Ectodermal cell (in vitro differentiated cells): ENCODE data around the gene TMSB15C.
"Not testable (repeated sequence)": the region's sequence is repeated elsewhere in the genome, so short reads cannot be mapped to it uniquely, and the experiment has no call there.

Experiments used
- H3K27ac ChIP-seq: 2 replicates; pipeline ENCODE4 v1.7.0; 2013; ENCODE audit warnings: mild to moderate bottlenecking, low read depth, low read length; ENCODE audit not compliant: insufficient read depth, poor library complexity, severe bottlenecking
- H3K27me3 ChIP-seq: 2 replicates; pipeline ENCODE4 v1.7.0; 2013; ENCODE audit warnings: mild to moderate bottlenecking, low read length; ENCODE audit not compliant: insufficient read depth, control insufficient read depth, poor library complexity, severe bottlenecking
- H3K36me3 ChIP-seq: one replicate; pipeline ENCODE4 v1.7.0; 2013; ENCODE audit warnings: low read length; ENCODE audit not compliant: control insufficient read depth, insufficient read depth
- H3K4me1 ChIP-seq: one replicate; pipeline ENCODE4 v1.7.0; 2013; ENCODE audit warnings: low read length; ENCODE audit not compliant: control insufficient read depth, insufficient read depth
- H3K4me3 ChIP-seq: 2 replicates; pipeline ENCODE4 v1.7.0; 2013; ENCODE audit warnings: low read depth, low read length, control low read depth; ENCODE audit not compliant: insufficient read depth
- H3K9me3 ChIP-seq: 2 replicates; pipeline ENCODE4 v1.7.0; 2013; ENCODE audit warnings: mild to moderate bottlenecking, low read length, moderate library complexity; ENCODE audit not compliant: control insufficient read depth
- WGBS, 2 experiments: methylation state at CpG; one replicate each; pipeline ENCODE4 v1.1.7; 2013; ENCODE audit warnings: missing lambda C conversion rate in 2 of 2; 5-methylcytosine and 5-hydroxymethylcytosine counted together

The TMSB15C gene

GRCh38 chrX:104104676-104105075 is 28.6 kb upstream of the TMSB15C start:
- H3K27me3 ChIP-seq = no peaks in the 10 kb centered on the region
- H3K4me3 ChIP-seq = no peak overlapping the region
- WGBS, 2 experiments = 90 to 93% methylated on average over 10 of the region's 10 CpGs
- no peaks in the 10 kb centered on the region for H3K4me1 ChIP-seq
- H3K27ac ChIP-seq = no peak overlapping the region
- no peaks in the 10 kb centered on the region for H3K9me3 ChIP-seq
- no peaks in the 10 kb centered on the region for H3K36me3 ChIP-seq

DNA sequence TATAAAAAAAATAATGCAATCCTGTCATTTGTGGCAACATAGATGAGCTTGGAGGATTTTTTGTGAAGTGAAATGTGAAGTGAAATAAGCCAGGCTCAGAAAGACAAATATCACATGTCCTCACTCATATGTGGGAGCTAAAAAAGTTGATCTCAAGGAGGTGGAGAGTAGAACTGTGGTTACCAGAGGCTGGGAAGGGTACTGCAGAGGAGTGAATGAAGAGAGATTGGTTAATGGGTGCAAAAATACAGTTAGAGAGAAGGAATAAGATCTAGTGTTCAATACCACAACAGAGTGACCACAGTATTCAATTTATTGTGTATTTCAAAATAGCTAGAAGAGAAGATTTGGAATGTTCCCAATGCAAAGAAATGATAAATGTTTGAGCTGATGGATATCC is 22.9 kb upstream of the TMSB15C start:
- no peak overlapping the region for H3K27ac ChIP-seq
- H3K36me3 ChIP-seq = no peaks in the 10 kb centered on the region
- H3K4me1 ChIP-seq = no peaks in the 10 kb centered on the region
- no peak overlapping the region for H3K4me3 ChIP-seq
- H3K9me3 ChIP-seq = no peaks in the 10 kb centered on the region
- no peaks in the 10 kb centered on the region for H3K27me3 ChIP-seq

- WGBS, 2 experiments = 0 to 10% methylated on average over 1 to 3 of the region's 4 CpGs
Measured at GRCh38 chrX:104098151-104098808, 22.2 kb upstream of the TMSB15C start.

GRCh38 chrX:104085919-104086318 is 9.9 kb upstream of the TMSB15C start:
- no peak overlapping the region for H3K4me3 ChIP-seq
- no peaks in the 10 kb centered on the region for H3K27me3 ChIP-seq
- no peaks in the 10 kb centered on the region for H3K9me3 ChIP-seq
- no peak overlapping the region for H3K27ac ChIP-seq
- H3K4me1 ChIP-seq = no peaks in the 10 kb centered on the region
- H3K36me3 ChIP-seq = no peaks in the 10 kb centered on the region
- 89 to 93% methylated on average over 7 of the region's 7 CpGs for WGBS, 2 experiments

More at GRCh38 chrX:104098151-104098808, 22.2 kb upstream of the TMSB15C start:
- Histone ChIP-seq H3K27ac (no peak overlapping the region), H3K4me1 (no peaks in the 10 kb centered on the region), H3K36me3 (no peaks in the 10 kb centered on the region), H3K9me3 (no peaks in the 10 kb centered on the region), H3K4me3 (no peak overlapping the region), H3K27me3 (no peaks in the 10 kb centered on the region)

- 93% methylated on average over 7 of the region's 7 CpGs for WGBS, 2 experiments
Measured at GRCh38 chrX:104085477-104085876, 9.4 kb upstream of the TMSB15C start.

DNA sequence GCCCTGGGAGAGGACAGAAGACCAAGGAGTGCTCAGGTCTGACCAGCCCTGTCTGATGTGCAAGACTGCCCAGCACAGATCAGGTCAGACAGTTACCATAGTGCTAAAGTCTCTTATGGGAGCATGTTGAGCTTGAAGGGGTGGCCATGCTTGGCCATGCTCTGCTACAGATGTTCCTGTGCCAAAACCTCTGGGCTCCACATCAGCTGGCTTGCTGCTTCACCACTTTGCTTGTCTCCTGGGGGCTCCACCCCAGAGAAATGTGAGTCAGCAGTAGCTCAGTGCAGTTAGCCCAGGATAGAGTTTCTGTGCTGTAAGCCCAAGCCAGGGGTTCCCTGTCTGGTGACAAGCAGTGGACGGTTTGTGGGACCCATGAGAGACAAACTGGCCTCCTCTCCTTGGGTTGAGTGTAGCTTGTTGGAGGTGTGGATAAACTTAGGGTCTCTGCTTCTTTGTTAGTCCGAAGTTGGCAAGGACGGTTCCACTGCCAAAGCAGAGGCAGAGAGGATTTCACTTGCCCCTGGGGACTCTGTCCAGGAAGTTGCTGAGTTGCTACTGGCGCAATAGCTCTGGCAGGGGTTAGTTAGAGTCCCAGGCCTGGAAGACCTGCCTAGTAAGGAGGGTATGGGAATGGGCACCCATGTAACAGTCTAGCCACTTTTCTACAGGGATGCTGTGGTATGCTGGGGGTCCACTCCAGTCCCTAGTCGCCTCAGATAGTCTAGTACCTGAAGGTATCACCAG is 8.7 kb upstream of the TMSB15C start:
- Histone ChIP-seq H3K4me3 (no peak overlapping the region), H3K4me1 (no peaks in the 10 kb centered on the region), H3K27me3 (no peaks in the 10 kb centered on the region), H3K27ac (no peak overlapping the region), H3K36me3 (no peaks in the 10 kb centered on the region), H3K9me3 (no peaks in the 10 kb centered on the region)
- WGBS, 2 experiments = 93% methylated on average over 5 of the region's 5 CpGs

More at GRCh38 chrX:104085477-104085876, 9.4 kb upstream of the TMSB15C start:
- no peak overlapping the region for H3K27ac ChIP-seq
- H3K9me3 ChIP-seq = no peaks in the 10 kb centered on the region
- H3K27me3 ChIP-seq = no peaks in the 10 kb centered on the region
- no peaks in the 10 kb centered on the region for H3K4me1 ChIP-seq
- no peaks in the 10 kb centered on the region for H3K36me3 ChIP-seq
- no peak overlapping the region for H3K4me3 ChIP-seq

GRCh38 chrX:104084063-104084462 is 8.0 kb upstream of the TMSB15C start:
- 90 to 93% methylated on average over 4 of the region's 4 CpGs for whole genome bisulfite sequencing, 2 experiments
- Histone ChIP-seq H3K27ac (no peak overlapping the region), H3K4me1 (no peaks in the 10 kb centered on the region), H3K9me3 (no peaks in the 10 kb centered on the region), H3K27me3 (no peaks in the 10 kb centered on the region), H3K36me3 (no peaks in the 10 kb centered on the region), H3K4me3 (no peak overlapping the region)

- H3K4me1 ChIP-seq, H3K27me3 ChIP-seq, H3K4me3 ChIP-seq, H3K9me3 ChIP-seq, H3K27ac ChIP-seq, H3K36me3 ChIP-seq: not testable (repeated sequence)
- no CpG with 5 or more reads among the region's 6 CpGs for WGBS, 2 experiments
Measured at GRCh38 chrX:104077854-104078253, 1.8 kb upstream of the TMSB15C start.

- H3K36me3 ChIP-seq, H3K4me1 ChIP-seq, H3K27ac ChIP-seq, H3K9me3 ChIP-seq, H3K27me3 ChIP-seq, H3K4me3 ChIP-seq: not testable (repeated sequence)
- WGBS, 2 experiments = 100% methylated on average over 5 of the region's 18 CpGs
Measured at GRCh38 chrX:104062636-104063035, 13.4 kb downstream of the TMSB15C start.

DNA sequence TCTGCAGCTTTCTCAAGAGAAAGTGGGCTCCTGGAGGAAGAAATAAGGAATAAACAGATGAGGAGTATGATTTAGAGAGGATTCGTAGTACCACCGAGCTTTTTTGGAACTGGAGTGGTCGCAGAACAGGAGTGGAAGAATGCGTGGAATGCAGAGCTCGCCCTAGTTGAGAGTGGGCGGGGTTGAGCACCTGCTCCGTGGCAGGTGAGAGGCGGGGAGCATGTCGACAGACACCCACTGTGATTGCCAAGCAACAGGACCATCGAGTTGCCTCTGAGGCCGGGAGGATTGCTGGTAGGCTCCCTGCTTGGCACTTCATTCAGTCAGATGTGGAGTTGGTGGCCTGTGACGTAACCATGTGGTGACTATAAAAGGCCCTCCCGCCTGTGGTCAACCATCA is 21.1 kb downstream of the TMSB15C start:
- H3K4me3 ChIP-seq, H3K27me3 ChIP-seq, H3K36me3 ChIP-seq, H3K27ac ChIP-seq, H3K4me1 ChIP-seq, H3K9me3 ChIP-seq: not testable (repeated sequence)
- WGBS, 2 experiments = no CpG with 5 or more reads among the region's 13 CpGs
